Stimulated activated CD4-positive, alpha-beta T cell treated with anti-CD3 and anti-CD28 coated beads, Interleukin-2, amount 100 ng/mL, for 4 hours (primary cell): ENCODE measurements around the gene RIN2.
"Not testable (repeated sequence)": the region's sequence is repeated elsewhere in the genome, so short reads cannot be mapped to it uniquely, and the experiment has no call there.

Source experiments
- DNase-seq: peaks from one replicate; pipeline ENCODE4 v3.0.0-alpha.2; 2020; ENCODE audit warnings: low read depth

RIN2 gene

GRCh38 chr20:19789009-19789408 lies 31.0 kb downstream of the RIN2 start:
- DNase-seq: no peak

GRCh38 chr20:19789446-19789845 lies 31.4 kb downstream of the RIN2 start:
- DNase-seq: no peak

GRCh38 chr20:19791887-19792286 lies 33.8 kb downstream of the RIN2 start:
- DNase-seq: no peak

GRCh38 chr20:19793716-19794115 lies 35.7 kb downstream of the RIN2 start:
- DNase-seq: no peak

- DNase-seq: no peak
Measured at GRCh38 chr20:19794941-19795340, 36.9 kb downstream of the RIN2 start.

- no peak for DNase-seq
Measured at GRCh38 chr20:19799325-19799724, 41.3 kb downstream of the RIN2 start.

- DNase-seq: no peak
Measured at GRCh38 chr20:19802099-19802491, 44.0 kb downstream of the RIN2 start.

- DNase-seq: no peak
Measured at GRCh38 chr20:19802492-19803158, 44.6 kb downstream of the RIN2 start.

- DNase-seq: not testable (repeated sequence)
Measured at GRCh38 chr20:19806276-19806675, 48.2 kb downstream of the RIN2 start.

GRCh38 chr20:19806806-19807190 lies 48.7 kb downstream of the RIN2 start:
- no peak for DNase-seq

GRCh38 chr20:19807191-19807945 lies 49.3 kb downstream of the RIN2 start:
- DNase-seq: no peak
